RWPE2 (cell line): ENCODE measurements around the gene CD86.

Experiments
- ATAC-seq: fragments of 200-7000 bp; cut with Tn5 transposase; 3 replicates; pipeline ENCODE4 v1.9.1; 2021; ENCODE audit warnings: low read depth
- DNase-seq: peaks from one replicate; pipeline ENCODE4 v3.0.0-alpha.2; 2020; ENCODE audit warnings: low spot score
- H3K27ac ChIP-seq: fragments of 450-650 bp; 2 replicates; pipeline ENCODE4 v1.5.1; 2017; ENCODE audit warnings: mild to moderate bottlenecking; ENCODE audit not compliant: poor library complexity, severe bottlenecking
- H3K27me3 ChIP-seq: fragments of 250-450 bp; sonication (Bioruptor Pico); 2 replicates; pipeline ENCODE4 v1.5.1; 2021; ENCODE audit warnings: mild to moderate bottlenecking, moderate library complexity; ENCODE audit not compliant: insufficient read depth, poor library complexity, severe bottlenecking
- H3K36me3 ChIP-seq: fragments of 250-450 bp; sonication (Bioruptor Pico); 2 replicates; pipeline ENCODE4 v1.5.1; 2020; ENCODE audit warnings: low read depth, mild to moderate bottlenecking, moderate library complexity
- H3K4me1 ChIP-seq: fragments of 250-450 bp; sonication (Bioruptor Pico); 2 replicates; pipeline ENCODE4 v1.5.1; 2021; ENCODE audit warnings: mild to moderate bottlenecking, moderate library complexity; ENCODE audit not compliant: insufficient read depth, poor library complexity, severe bottlenecking
- H3K4me3 ChIP-seq: fragments of 250-450 bp; sonication (Bioruptor Pico); 2 replicates; pipeline ENCODE4 v1.5.1; 2021; ENCODE audit warnings: mild to moderate bottlenecking, moderate library complexity; ENCODE audit not compliant: severe bottlenecking
- H3K9me3 ChIP-seq: fragments of 250-450 bp; sonication (Bioruptor Pico); 2 replicates; pipeline ENCODE4 v1.5.1; 2021; ENCODE audit warnings: mild to moderate bottlenecking, moderate library complexity; ENCODE audit not compliant: severe bottlenecking
- TF ChIP-seq, protein P1 (sequence below): fragments of 450-650 bp; IDR thresholded peaks from one replicate; pipeline ENCODE4 v1.5.1; 2017; ENCODE audit warnings: mild to moderate bottlenecking, moderate library complexity; ENCODE audit not compliant: poor library complexity, severe bottlenecking

CD86 gene, protein sequence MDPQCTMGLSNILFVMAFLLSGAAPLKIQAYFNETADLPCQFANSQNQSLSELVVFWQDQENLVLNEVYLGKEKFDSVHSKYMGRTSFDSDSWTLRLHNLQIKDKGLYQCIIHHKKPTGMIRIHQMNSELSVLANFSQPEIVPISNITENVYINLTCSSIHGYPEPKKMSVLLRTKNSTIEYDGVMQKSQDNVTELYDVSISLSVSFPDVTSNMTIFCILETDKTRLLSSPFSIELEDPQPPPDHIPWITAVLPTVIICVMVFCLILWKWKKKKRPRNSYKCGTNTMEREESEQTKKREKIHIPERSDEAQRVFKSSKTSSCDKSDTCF

DNA sequence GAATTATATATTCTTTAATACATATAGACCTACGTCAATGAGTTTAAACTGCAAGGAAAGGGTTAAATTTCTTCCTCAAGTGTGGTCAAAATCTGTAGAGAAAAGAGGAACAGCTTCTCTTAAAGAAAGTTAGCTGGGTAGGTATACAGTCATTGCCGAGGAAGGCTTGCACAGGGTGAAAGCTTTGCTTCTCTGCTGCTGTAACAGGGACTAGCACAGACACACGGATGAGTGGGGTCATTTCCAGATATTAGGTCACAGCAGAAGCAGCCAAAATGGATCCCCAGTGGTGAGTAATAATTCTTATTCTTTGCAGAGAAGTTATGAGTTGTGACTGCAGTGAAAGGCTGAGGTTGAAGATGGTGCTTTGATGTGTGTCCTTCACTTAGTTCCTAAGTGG lies at the start of gene CD86:
Gene CD86 (plus strand): TSS at position 148 of the 400 bp plus-strand sequence. CDS start 128 bp downstream, at position 276.
- TF ChIP-seq, protein P1, sequence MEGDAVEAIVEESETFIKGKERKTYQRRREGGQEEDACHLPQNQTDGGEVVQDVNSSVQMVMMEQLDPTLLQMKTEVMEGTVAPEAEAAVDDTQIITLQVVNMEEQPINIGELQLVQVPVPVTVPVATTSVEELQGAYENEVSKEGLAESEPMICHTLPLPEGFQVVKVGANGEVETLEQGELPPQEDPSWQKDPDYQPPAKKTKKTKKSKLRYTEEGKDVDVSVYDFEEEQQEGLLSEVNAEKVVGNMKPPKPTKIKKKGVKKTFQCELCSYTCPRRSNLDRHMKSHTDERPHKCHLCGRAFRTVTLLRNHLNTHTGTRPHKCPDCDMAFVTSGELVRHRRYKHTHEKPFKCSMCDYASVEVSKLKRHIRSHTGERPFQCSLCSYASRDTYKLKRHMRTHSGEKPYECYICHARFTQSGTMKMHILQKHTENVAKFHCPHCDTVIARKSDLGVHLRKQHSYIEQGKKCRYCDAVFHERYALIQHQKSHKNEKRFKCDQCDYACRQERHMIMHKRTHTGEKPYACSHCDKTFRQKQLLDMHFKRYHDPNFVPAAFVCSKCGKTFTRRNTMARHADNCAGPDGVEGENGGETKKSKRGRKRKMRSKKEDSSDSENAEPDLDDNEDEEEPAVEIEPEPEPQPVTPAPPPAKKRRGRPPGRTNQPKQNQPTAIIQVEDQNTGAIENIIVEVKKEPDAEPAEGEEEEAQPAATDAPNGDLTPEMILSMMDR, result no peak
- Histone ChIP-seq H3K4me3 (no peak within 1 kb of the TSS), H3K27ac (no peak within 1 kb of the TSS), H3K27me3 (no peaks in the 10 kb centered on the region), H3K9me3 (no peaks in the 10 kb centered on the region), H3K36me3 (no peaks in the 10 kb centered on the region), H3K4me1 (no peaks in the 10 kb centered on the region)
- no peak for DNase-seq
- ATAC-seq, result no peak

DNA sequence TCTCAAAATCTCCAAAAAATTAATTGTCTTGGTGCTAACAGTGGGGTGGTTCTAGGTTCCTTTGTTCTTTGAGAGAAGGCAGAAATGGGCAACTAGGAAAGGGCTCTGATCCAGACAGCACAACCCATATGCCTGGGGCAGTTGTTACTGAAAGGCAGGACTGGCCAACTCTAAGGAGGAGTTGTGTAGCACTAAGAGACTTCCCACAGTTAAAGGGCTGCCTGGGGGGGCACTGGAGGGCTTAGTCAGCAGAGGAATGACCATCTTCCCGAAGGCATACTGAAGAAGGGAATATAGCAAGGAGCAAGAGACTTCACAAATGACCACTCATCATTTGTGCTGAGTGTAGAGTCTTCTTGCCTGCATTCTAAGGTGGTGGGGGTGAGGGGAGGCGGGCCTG lies 48.9 kb upstream of the CD86 start:
- ATAC-seq, result no peak
- H3K27ac ChIP-seq, result no peak overlapping the region

DNA sequence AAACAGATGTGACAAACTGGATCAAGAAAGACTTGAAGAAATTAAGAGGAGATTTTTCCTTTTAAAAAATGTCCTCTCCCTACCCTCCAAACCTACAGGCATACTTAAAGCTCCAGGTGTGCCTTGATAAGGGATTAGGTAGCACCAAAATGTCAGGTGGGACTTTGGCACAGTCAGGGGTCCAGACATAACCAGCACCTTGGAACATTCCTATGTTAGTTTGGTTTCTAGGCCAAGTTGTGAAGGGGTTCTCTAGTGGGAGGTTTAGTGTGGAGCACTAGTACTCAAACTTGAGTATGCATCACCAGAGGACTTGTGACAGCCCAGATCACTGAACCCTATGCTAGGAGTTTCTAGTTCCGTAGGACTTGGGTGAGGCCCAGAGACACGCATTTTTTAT lies 47.0 kb upstream of the CD86 start:
- Histone ChIP-seq H3K27me3 (no peaks in the 10 kb centered on the region), H3K36me3 (no peaks in the 10 kb centered on the region), H3K4me3 (no peak overlapping the region), H3K27ac (no peak overlapping the region), H3K9me3 (no peaks in the 10 kb centered on the region), H3K4me1 (peaks cover 18% of the 10 kb centered on the region)
- DNase-seq (no peak), ATAC-seq (no peak)
- TF ChIP-seq, protein P1, result no peak

More for the DNA sequence above, 48.9 kb upstream of the CD86 start:
- no peaks in the 10 kb centered on the region for H3K9me3 ChIP-seq
- no peaks in the 10 kb centered on the region for H3K36me3 ChIP-seq
- H3K4me1 ChIP-seq, result peaks cover 18% of the 10 kb centered on the region
- H3K27me3 ChIP-seq, result no peaks in the 10 kb centered on the region
- TF ChIP-seq, protein P1, result no peak
- H3K4me3 ChIP-seq, result no peak overlapping the region
- DNase-seq, result no peak

DNA sequence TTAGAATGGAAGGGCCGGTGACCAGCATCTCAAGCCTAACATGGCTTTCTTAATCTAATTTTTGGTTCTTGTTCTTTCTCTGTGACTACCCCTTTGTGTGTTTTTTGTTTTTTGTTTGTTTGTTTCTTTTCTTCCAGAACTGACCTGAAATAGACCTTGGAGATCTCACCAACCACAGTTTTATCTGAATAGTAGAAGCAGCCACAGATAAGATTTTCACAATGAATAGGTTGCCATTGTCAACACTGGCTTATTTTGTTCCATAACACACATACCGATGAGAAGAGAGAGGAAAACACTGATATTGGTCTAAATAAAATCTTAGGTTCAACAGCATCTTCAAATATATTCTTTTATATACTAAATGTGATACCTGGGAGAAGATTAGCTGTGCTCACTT lies 44.7 kb upstream of the CD86 start:
- H3K9me3 ChIP-seq, result no peaks in the 10 kb centered on the region
- H3K27ac ChIP-seq, result no peak overlapping the region
- H3K4me3 ChIP-seq, result no peak overlapping the region
- peaks cover 6% of the 10 kb centered on the region for H3K4me1 ChIP-seq
- H3K36me3 ChIP-seq, result no peaks in the 10 kb centered on the region
- DNase-seq (no peak), ATAC-seq (no peak)
- no peaks in the 10 kb centered on the region for H3K27me3 ChIP-seq
- TF ChIP-seq, protein P1, result no peak

DNA sequence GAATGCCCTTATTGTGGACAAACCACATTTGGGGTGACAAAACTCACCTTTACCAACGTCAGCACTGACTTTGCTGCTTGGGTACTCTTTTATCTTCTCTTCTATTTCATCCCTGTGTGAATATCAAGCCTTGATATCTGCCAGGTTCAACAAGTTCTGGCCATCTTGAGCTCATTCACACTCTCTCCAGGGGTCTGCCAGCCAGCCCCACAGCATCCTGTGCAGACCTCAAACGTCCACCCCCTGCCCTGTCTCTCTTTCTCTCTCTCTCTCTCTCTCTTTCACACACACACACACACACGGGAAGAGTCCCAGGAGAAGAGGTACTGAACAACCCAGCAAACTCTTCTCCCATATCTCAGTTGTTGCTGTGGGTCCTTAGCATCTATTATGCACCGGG lies 43.8 kb upstream of the CD86 start:
- Histone ChIP-seq H3K36me3 (no peaks in the 10 kb centered on the region), H3K27ac (no peak overlapping the region), H3K4me3 (no peak overlapping the region), H3K4me1 (peaks cover 6% of the 10 kb centered on the region), H3K27me3 (no peaks in the 10 kb centered on the region), H3K9me3 (no peaks in the 10 kb centered on the region)
- TF ChIP-seq, protein P1, result no peak
- DNase-seq (no peak), ATAC-seq (no peak)
